OCI-LY7 (cell line): ENCODE data around the gene NHS. TPM values are rescaled to one million over a fixed set of nuclear protein-coding genes. Genes with fewer than 3 reads are reported as not detected.

Experiments used
- BruUV-seq: library from RNA; stranded (reverse); fragments of 400-500 nt; replicated peaks from 2 replicates; lab custom pipeline; 2021; lab: Mats Ljungman, UMichigan
- CTCF ChIA-PET: fragments of 300-600 bp; sonication (Branson Sonifier 250); formaldehyde crosslinking; loops from one replicate; lab custom pipeline; 2022; ENCODE audit warnings: antibody characterized with exemption; ENCODE audit not compliant: unreplicated experiment; lab: Charles Lee
- POLR2A ChIA-PET: fragments of 300-600 bp; sonication (Branson Sonifier 250); formaldehyde crosslinking; loops from one replicate; lab custom pipeline; 2022; ENCODE audit warnings: antibody characterized with exemption; lab: Charles Lee
- DNase-seq: peaks from one replicate; pipeline ENCODE4 v3.0.0-alpha.2; 2015; ENCODE audit warnings: low spot score
- H2AFZ ChIP-seq: fragments of 200-600 bp; sonication (generic), shearing (Covaris generic); 2 replicates; pipeline ENCODE4 v1.6.1; 2014; ENCODE audit warnings: mild to moderate bottlenecking, antibody characterized with exemption, low read length, moderate library complexity
- H3K27ac ChIP-seq: fragments of 200-600 bp; sonication (generic); 2 replicates; pipeline ENCODE4 v1.5.1; 2014; ENCODE audit warnings: mixed run types, low read depth, mild to moderate bottlenecking, moderate library complexity, low read length, inconsistent platforms; ENCODE audit not compliant: poor library complexity, severe bottlenecking
- H3K36me3 ChIP-seq: fragments of 200-600 bp; sonication (generic); 2 replicates; pipeline ENCODE4 v1.6.1; 2014; ENCODE audit warnings: mild to moderate bottlenecking, antibody characterized with exemption, low read length, moderate library complexity, mixed read lengths; ENCODE audit not compliant: insufficient read depth
- H3K4me1 ChIP-seq: fragments of 200-600 bp; sonication (generic); 2 replicates; pipeline ENCODE4 v1.5.1; 2014; ENCODE audit warnings: mild to moderate bottlenecking, low read length; ENCODE audit not compliant: insufficient read depth, poor library complexity, severe bottlenecking
- H3K4me2 ChIP-seq: fragments of 200-600 bp; sonication (generic); 2 replicates; pipeline ENCODE4 v1.6.1; 2014; ENCODE audit warnings: mild to moderate bottlenecking, low read length
- H3K4me3 ChIP-seq: fragments of 200-600 bp; sonication (generic); 2 replicates; pipeline ENCODE4 v1.5.1; 2014; ENCODE audit warnings: mild to moderate bottlenecking, low read depth, low read length; ENCODE audit not compliant: poor library complexity, severe bottlenecking
- H3K79me2 ChIP-seq: fragments of 200-600 bp; sonication (generic); 2 replicates; pipeline ENCODE4 v1.6.1; 2016; ENCODE audit warnings: low read depth, mild to moderate bottlenecking, low read length, moderate library complexity, mixed read lengths; ENCODE audit not compliant: insufficient read depth
- H3K9me2 ChIP-seq: fragments of 200-600 bp; sonication (generic); 2 replicates; pipeline ENCODE4 v1.6.1; 2016; ENCODE audit warnings: mild to moderate bottlenecking, low read length, mixed read lengths; ENCODE audit not compliant: insufficient read depth
- H3K9me3 ChIP-seq: fragments of 200-600 bp; sonication (generic); 2 replicates; pipeline ENCODE4 v1.6.1; 2014; ENCODE audit warnings: mild to moderate bottlenecking, mixed run types, low read length, mixed read lengths
- H4K20me1 ChIP-seq: fragments of 200-600 bp; sonication (generic); 2 replicates; pipeline ENCODE4 v1.6.1; 2014; ENCODE audit warnings: mild to moderate bottlenecking, antibody characterized with exemption, low read length, moderate library complexity, mixed read lengths; ENCODE audit not compliant: insufficient read depth
- CTCF ChIP-seq: fragments of 200-600 bp; sonication (generic); conservative IDR thresholded peaks from 2 replicates; pipeline ENCODE4 v1.5.1; 2014; ENCODE audit warnings: mild to moderate bottlenecking, antibody characterized with exemption, low read length, moderate library complexity, mixed read lengths
- EZH2phosphoT487 ChIP-seq: fragments of 200-600 bp; sonication (generic); IDR thresholded peaks from 2 replicates; pipeline ENCODE4 v1.6.1; 2018; ENCODE audit warnings: low read depth, borderline replicate concordance, mild to moderate bottlenecking, mixed run types, antibody characterized with exemption, low read length, moderate library complexity, mixed read lengths
- intact Hi-C: fragments of 100-400 bp; cut with micrococcal nuclease; formaldehyde crosslinking; loops from one replicate; pipeline ENCODE4 v1.10.0; 2022; ENCODE audit not compliant: unreplicated experiment
- total RNA-seq, 2 experiments: library from RNA; depleted of rRNA in 1 of 2; stranded (reverse); fragments of >200 nt in 1 of 2; shearing (Covaris generic) in 1 of 2; gene quantifications; 2 replicates each; pipeline ENCODE4 v1.2.3, GENCODE V29; 2014 to 2022

NHS gene
- total RNA-seq, 2 experiments from 2014 or later = not detected

GRCh38 chrX:17563076-17563475, 188.1 kb downstream of the NHS start:
- no TSS peak for BruUV-seq
- CTCF ChIA-PET = no interaction called here

GRCh38 chrX:17563515-17563914, 188.5 kb downstream of the NHS start:
- H3K79me2 ChIP-seq = no peaks in the 10 kb centered on the region
- H2AFZ ChIP-seq = no peak overlapping the region
- H4K20me1 ChIP-seq = no peaks in the 10 kb centered on the region
- BruUV-seq = no TSS peak
- H3K9me3 ChIP-seq = no peaks in the 10 kb centered on the region
- intact Hi-C loops = no loop called here
- H3K4me2 ChIP-seq = no peak overlapping the region
- CTCF ChIA-PET = no interaction called here
- H3K4me1 ChIP-seq = no peaks in the 10 kb centered on the region
- H3K4me3 ChIP-seq = no peak overlapping the region
- DNase-seq = no peak
- H3K36me3 ChIP-seq = no peaks in the 10 kb centered on the region
- TF ChIP-seq CTCF (no peak), EZH2phosphoT487 (no peak)
- no peak overlapping the region for H3K27ac ChIP-seq
- no peaks in the 10 kb centered on the region for H3K9me2 ChIP-seq
- POLR2A ChIA-PET = no interaction called here

More at GRCh38 chrX:17563076-17563475, 188.1 kb downstream of the NHS start:
- no peak overlapping the region for H3K4me2 ChIP-seq
- H3K27ac ChIP-seq = no peak overlapping the region
- no peaks in the 10 kb centered on the region for H4K20me1 ChIP-seq
- DNase-seq = no peak
- POLR2A ChIA-PET = no interaction called here
- no peaks in the 10 kb centered on the region for H3K79me2 ChIP-seq
- H3K4me3 ChIP-seq = no peak overlapping the region
- H3K9me2 ChIP-seq = no peaks in the 10 kb centered on the region
- intact Hi-C loops = no loop called here
- H3K4me1 ChIP-seq = no peaks in the 10 kb centered on the region
- no peaks in the 10 kb centered on the region for H3K36me3 ChIP-seq
- TF ChIP-seq CTCF = no peak
- no peak for TF ChIP-seq EZH2phosphoT487
- H3K9me3 ChIP-seq = no peaks in the 10 kb centered on the region
- no peak overlapping the region for H2AFZ ChIP-seq

GRCh38 chrX:17564689-17565409, 189.8 kb downstream of the NHS start:
- Histone ChIP-seq H3K79me2 (no peaks in the 10 kb centered on the region), H3K4me2 (no peak overlapping the region), H3K27ac (no peak overlapping the region), H3K9me2 (no peaks in the 10 kb centered on the region), H3K9me3 (no peaks in the 10 kb centered on the region), H3K4me3 (no peak overlapping the region), H2AFZ (no peak overlapping the region), H3K4me1 (no peaks in the 10 kb centered on the region), H4K20me1 (no peaks in the 10 kb centered on the region), H3K36me3 (no peaks in the 10 kb centered on the region)
- DNase-seq = no peak
- POLR2A ChIA-PET = interaction anchor here (0.6 kb wide), 1 partner anchor 10 kb away, joined by 3 read pairs; no protein-coding TSS in a partner anchor
- intact Hi-C loops = no loop called here
- CTCF ChIA-PET = no interaction called here
- TF ChIP-seq CTCF = no peak
- no TSS peak for BruUV-seq
